GM21381 (cell line): ENCODE measurements around the gene LY6G5B.

Experiments used
- ATAC-seq: cut with Tn5 transposase; IDR thresholded peaks from one replicate; pipeline ENCODE4 v1.9.1; 2021; ENCODE audit warnings: mild to moderate bottlenecking, moderate library complexity; ENCODE audit not compliant: unreplicated experiment

LY6G5B gene

DNA sequence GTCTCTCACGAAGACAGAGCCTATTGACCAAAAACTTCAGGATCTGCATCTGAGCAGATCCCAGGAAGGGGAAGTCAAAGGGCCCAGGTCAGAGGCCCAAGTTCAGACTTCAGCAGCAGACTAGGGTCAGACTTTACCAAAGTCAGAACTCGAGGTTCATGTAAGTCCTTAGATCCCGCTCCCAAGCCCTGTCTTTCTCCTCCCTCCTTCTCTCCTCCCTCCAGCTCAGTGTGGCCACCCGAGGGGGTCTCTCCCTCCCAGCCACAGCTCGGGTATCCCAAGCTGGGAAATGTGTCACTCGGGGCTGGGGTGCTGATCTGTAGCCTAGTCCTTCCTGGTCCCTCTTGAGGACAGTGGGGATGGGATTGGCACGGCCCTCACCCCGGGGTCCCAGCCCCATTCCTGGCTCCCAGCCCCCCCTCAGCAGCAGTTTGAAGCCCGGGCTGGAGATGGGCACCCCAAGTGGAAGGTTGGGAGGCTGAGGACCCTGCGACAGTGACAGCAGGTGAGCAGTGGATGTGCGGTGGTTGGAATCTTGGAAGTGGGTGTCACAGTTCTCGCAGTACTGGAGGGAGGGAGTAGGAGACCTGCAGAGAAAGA lies 7.6 kb upstream of the LY6G5B start:
- no peak for ATAC-seq

GRCh38 chr6:31663126-31663960 lies 6.4 kb upstream of the LY6G5B start:
- ATAC-seq, result no peak

DNA sequence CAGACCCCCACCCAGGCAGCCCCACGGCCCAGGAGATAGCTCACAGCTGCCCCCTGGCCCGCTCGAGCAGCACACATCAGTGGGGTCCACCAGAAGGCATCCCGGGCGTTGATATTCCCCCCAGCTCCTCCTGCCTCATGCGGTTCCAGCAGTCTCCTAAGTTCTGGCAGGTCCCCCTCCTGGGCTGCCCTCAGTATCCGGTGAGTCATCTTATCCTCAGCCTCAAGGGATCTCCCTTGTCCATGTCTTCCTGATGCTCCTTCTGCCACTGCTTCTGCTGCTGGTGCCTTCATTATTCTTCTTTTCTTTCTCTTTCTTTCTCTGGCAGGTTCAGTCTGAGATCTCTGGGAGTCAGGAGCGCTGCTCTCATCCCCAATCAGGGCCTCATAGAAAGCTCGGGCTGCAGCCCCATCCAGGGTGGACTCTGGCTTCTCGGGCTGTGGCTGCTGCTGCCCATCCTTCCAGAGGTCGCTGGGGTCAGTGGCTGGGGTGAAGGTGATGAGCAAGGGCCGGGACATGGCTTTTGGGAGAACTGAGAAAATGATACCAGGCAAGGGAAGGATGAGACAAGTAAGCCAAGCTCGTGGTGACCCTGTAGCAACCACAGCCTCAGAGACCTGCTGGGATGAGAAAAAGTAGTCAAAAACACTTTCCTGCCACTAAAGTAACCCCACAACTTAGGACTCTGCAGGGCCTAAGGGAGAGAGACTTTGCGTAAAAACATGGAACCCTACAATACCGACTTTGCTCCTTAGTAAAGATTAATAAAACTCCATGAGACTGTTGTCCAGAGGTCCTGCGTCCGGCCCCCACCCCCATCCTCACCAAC lies 5.6 kb upstream of the LY6G5B start:
- ATAC-seq, result no peak

GRCh38 chr6:31664790-31665500 lies 4.8 kb upstream of the LY6G5B start, which contains the start of gene GPANK1:
GPANK1 (minus strand) TSS chr6:31664997; CDS start chr6:31664478, 519 bp downstream.
- peak; percentile 31 for ATAC-seq

- peak; percentile 77 for ATAC-seq
These were observed 4.1 kb upstream of the LY6G5B start, which contains the start of gene CSNK2B for GRCh38 chr6:31665501-31666336. CSNK2B (plus strand) TSS chr6:31666080; CDS start chr6:31666832, 752 bp downstream.

DNA sequence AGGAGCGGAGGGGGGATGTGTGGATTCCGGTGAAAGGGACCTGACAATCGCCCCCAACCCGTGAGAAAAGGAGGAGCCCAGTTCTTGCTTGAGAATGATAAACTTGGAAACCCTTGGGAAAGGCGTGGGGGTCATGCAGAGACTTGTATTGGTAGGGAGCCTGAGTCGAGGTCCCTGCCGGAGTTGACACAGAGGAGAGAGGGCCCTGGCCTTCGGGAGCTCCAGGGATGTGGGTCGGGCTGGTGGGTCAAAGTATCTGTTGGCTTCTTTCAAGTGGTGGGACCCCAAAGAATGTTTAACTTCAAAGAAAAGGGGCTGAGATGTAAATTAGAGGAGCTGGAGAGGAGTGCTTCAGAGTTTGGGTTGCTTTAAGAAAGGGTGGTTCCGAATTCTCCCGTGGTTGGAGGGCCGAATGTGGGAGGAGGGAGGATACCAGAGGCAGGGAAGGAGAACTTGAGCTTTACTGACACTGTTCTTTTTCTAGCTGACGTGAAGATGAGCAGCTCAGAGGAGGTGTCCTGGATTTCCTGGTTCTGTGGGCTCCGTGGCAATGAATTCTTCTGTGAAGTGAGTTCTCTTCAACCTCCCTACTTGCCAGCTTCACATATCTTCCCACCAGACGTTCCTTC lies 3.3 kb upstream of the LY6G5B start:
- no peak for ATAC-seq

DNA sequence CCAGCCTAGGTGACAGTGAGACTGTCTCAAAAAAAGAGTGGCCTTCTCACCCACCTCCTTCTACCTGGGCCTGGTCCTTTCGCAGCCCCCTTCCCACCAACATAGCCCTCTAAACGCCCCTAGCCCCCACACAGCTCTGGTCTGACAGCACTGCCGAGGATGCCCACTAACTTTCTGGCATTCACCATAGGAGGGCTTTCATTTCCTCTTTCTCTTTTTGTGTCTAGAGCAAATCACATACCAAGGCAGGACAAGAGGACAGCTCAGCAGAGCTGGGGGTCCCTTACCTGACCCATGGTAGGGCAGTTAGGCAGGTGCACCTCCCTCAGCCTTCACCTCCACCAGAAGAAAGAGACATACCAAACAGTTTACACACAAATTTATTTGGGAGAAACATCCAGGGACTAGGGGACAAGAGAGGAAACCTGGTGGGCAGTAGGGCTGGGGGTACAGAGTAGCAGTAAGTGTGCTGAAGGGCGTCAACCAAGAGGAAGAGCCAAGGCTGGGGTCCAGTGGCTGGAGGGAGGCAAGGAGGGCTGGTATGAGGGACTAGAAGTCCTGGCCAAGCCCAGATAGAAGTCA lies 6.6 kb downstream of the LY6G5B start:
- no peak for ATAC-seq

GRCh38 chr6:31676904-31677303 lies 7.1 kb downstream of the LY6G5B start:
- no peak for ATAC-seq

- ATAC-seq, result no peak
These were observed 8.2 kb downstream of the LY6G5B start for GRCh38 chr6:31677955-31678354.

DNA sequence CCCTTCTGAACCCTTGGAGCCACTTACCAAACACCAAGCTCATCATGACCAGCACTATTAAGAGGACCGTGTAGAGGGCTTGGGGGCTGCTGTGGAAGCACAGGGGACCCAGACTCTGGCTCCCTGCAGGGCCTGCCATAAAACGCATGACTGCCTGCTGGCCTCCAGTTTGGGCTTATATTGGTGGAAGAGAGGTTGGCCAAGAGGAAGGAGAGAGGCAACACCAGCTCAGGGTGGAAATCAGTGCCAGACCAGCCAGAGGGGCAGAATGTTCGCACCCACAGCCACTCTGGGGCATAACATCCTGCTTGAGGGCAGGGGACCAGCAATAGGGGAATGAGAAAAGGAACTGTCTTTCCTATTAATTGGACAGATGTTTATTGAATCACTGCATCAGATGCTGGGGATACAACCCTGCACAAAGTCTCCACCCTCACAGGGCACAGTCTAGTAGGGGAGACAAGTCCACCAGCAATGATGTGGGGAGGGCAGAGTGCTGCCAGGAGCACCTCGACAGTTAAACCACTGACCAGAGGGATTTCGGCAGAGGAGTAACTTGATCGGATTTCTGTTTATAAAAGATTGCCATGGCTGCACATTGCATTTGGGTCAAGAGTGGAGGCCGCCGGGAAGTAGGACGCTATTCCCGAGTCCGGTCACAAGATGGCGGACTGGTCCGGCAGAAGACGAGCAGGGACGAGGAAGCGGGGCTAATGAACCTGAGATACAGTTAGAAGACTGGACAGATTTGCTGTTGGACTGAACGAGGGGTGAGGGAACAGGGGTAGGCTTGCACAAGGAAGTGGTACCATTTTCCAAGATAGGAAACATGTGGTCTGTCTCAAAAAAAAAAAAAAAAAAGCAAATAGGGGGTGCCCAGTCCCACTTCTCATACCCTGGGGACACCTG lies 10.7 kb downstream of the LY6G5B start, which contains the start of gene LY6G5C:
LY6G5C (minus strand) TSS at position 842 of the 909 bp plus-strand sequence; CDS start at position 148, 694 bp downstream.
- ATAC-seq, result no peak

- ATAC-seq, result no peak
These were observed 11.4 kb downstream of the LY6G5B start for GRCh38 chr6:31681135-31681671.

GRCh38 chr6:31683591-31683990 lies 13.8 kb downstream of the LY6G5B start:
- ATAC-seq, result no peak

DNA sequence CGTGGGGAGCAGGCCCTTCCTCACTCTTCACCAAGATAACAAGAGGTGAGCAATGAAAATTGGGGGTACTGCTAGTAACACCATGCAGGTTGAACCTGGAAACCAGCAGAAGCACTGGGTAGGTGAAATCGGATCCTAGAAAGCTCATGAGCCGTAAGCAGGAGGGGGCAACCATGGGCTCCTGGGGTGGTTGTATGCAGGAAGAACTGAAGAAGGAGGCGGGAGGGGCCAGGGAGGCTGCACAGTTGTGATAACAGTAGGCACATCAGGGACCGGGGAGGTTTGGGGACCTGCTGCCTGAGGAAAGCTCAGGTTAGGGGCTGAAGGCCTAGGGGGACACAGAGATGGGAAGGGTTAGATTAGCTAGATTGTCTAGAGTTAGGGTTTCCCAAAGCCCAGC lies 16.7 kb downstream of the LY6G5B start:
- no peak for ATAC-seq

GRCh38 chr6:31687321-31687720 lies 17.5 kb downstream of the LY6G5B start:
- ATAC-seq, result no peak

DNA sequence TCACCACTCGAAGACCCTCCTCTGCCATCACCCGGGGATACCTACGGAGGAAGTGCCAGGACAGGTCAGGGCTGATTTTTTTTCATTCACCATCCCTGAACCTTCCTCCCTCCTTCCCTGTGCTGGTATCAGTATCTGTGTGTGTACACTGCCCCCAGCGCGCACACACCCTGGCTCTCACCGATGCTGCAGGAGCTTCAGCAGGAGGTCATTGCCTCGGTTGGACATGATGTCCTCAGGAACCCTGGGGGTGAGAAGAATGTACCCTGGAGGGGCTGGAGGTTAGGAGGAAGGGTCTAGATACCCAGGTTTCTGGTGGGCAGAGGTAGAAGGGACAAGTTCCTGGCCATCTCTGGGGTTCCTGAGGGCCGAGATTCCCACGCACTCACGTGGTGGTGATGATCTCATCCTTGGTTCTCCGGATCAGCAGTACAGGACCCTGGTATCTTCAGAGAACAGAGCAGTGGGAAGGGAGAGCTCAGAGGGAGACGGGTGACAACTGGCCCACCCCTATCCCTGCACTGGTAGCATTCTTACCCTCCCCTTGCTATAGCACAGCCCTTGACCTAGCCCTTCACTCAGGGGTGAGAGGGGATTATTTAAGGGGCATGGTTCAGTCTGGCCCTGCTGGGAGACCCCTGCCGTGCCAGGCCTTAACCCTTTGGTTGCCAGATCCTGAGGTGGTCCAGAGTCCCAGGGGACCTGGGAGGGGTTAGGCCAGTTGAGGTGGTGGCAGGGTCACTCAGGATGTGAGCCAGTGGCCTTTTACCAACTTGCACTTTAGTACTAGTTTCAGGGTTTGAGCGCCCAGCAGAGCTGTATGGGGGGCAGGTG lies 18.3 kb downstream of the LY6G5B start:
- no peak for ATAC-seq

- ATAC-seq, result no peak
These were observed 19.7 kb downstream of the LY6G5B start for GRCh38 chr6:31689249-31690110.
